Retinal pigment epithelial cell (primary cell): ENCODE data around the gene ANKRD39.
A peak's percentile ranks its signal among the peaks of the same experiment; 100 is the strongest.

Experiments
- DNase-seq: peaks from one replicate; pipeline ENCODE4 v3.0.0-alpha.2; 2010; ENCODE audit warnings: low read depth
- H3K4me3 ChIP-seq: 2 replicates; pipeline ENCODE4 v1.5.1; 2011; ENCODE audit warnings: mild to moderate bottlenecking, low read length, control low read depth, moderate library complexity
- CTCF ChIP-seq: conservative IDR thresholded peaks from 2 replicates; pipeline ENCODE4 v1.5.1; 2011; ENCODE audit warnings: low read depth, low read length, control low read depth, inconsistent platforms

The ANKRD39 gene

GRCh38 chr2:96868555-96869280 is 10.9 kb upstream of the ANKRD39 start:
- peak; percentile 58 for TF ChIP-seq CTCF
- peak overlapping the region; percentile 87 for H3K4me3 ChIP-seq
- peak; percentile 61 for DNase-seq

- no peak for DNase-seq
- no peak for TF ChIP-seq CTCF
Measured at GRCh38 chr2:96867756-96868554, 10.1 kb upstream of the ANKRD39 start.

GRCh38 chr2:96866986-96867755 is 9.4 kb upstream of the ANKRD39 start:
- TF ChIP-seq CTCF: no peak
- DNase-seq: no peak
- peak overlapping the region; percentile 87 for H3K4me3 ChIP-seq

More at GRCh38 chr2:96867756-96868554, 10.1 kb upstream of the ANKRD39 start:
- peak overlapping the region; percentile 87 for H3K4me3 ChIP-seq

GRCh38 chr2:96866586-96866985 is 8.8 kb upstream of the ANKRD39 start:
- H3K4me3 ChIP-seq: peak overlapping the region; percentile 87
- no peak for DNase-seq
- no peak for TF ChIP-seq CTCF

GRCh38 chr2:96866149-96866548 is 8.3 kb upstream of the ANKRD39 start:
- H3K4me3 ChIP-seq: no peak overlapping the region
- DNase-seq: no peak
- no peak for TF ChIP-seq CTCF

- DNase-seq: no peak
- no peak overlapping the region for H3K4me3 ChIP-seq
- TF ChIP-seq CTCF: no peak
Measured at GRCh38 chr2:96865654-96866053, 7.8 kb upstream of the ANKRD39 start.
